ENCODE results near the gene KRT31.
"Not testable (repeated sequence)": the region's sequence is repeated elsewhere in the genome, so short reads cannot be mapped to it uniquely, and the experiment has no call there.

Gene KRT31

DNA sequence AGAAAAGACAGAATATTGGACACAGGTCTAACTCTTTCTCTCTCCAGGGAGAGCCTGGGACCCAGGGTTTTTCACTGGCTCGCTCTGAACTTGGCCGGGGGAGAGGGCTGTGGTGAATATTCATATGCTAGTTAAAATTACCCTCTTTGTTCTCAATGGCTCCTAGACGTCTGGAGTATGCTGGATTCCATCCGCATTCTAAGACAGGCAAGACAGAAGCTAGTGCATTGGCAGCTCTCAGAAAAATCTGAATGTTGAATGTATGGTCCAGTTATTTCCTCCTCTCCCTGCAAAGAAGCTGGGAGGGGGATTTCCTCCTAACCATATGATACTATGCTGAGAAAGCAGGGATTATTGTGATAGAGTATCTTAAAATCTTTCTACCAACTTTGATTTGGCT is 9.7 kb downstream of the KRT31 start (continued):
- no peak for TF ChIP-seq ZNF341 (tag by site-specific recombination; IDR thresholded peaks at IDR 0.05; ENCODE audit: low read depth)

DNA sequence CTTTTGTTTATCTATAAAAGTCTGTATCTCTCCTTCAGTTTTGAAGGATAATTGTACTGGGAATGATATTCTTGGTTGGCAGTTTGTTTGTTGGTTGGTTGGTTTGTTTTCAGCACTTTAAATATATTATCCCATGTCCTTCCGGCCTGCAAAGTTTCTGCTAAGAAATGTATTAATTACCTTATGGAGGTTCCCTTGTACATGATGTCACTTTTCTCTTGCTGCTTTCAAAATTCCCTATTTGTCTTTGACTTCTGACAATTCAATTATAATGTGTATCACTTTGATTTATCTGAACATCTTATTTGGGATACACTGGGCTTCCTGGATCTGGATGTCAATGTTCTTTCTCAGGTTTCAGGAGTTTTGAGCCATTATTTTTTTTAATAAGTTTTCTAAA is 11.2 kb downstream of the KRT31 start:
- ChIA-PET POLR2A (no interaction called here), CTCF (interaction anchor here (1.9 kb wide), 1 partner anchor 163 kb away, joined by 3 read pairs; no protein-coding TSS in a partner anchor)
- H3K4me1 ChIP-seq (ENCODE audit: control insufficient read depth, insufficient read depth, low read length) = peaks cover 2% of the 10 kb centered on the region; the same call in 1 of the 2 replicates
- TF ChIP-seq ZNF324 (tag by site-specific recombination; IDR thresholded peaks at IDR 0.05) = no peak
- TF ChIP-seq ZNF791 (tag by site-specific recombination; IDR thresholded peaks at IDR 0.05) = peak; percentile 95
- TF ChIP-seq ZNF391 (tag by site-specific recombination; IDR thresholded peaks at IDR 0.05; ENCODE audit: borderline replicate concordance, low read depth) = no peak
- TF ChIP-seq SETDB1 (IDR thresholded peaks at IDR 0.05; ENCODE audit: insufficient read length, low read length) = peak; percentile 92
- no peak for TF ChIP-seq EGR2 (tag by site-specific recombination; IDR thresholded peaks at IDR 0.05; ENCODE audit: low read depth)
- TF ChIP-seq TRIM28 (IDR thresholded peaks at IDR 0.05; ENCODE audit: borderline replicate concordance, low read length) = peak; percentile 17; the same call in 1 of the 2 replicates
- TF ChIP-seq ZNF416 (tag by site-specific recombination; IDR thresholded peaks at IDR 0.05) = no peak
- TF ChIP-seq ZNF292 (tag by site-specific recombination; IDR thresholded peaks at IDR 0.05; ENCODE audit: borderline replicate concordance, low read depth) = no peak
- no peaks in the 10 kb centered on the region for H3K36me3 ChIP-seq (ENCODE audit: control insufficient read depth in 2 of 2, insufficient read depth in 1 of 2, low read length in 2 of 2)
- no peak overlapping the region for H3K27ac ChIP-seq (ENCODE audit: extremely low read depth, low read depth, low read length)
- H3K9me3 ChIP-seq (ENCODE audit: control insufficient read depth, insufficient read depth, low read depth, low read length) = no peaks in the 10 kb centered on the region
- H3K4me3 ChIP-seq (ENCODE audit: low read depth, low read length) = no peak overlapping the region

DNA sequence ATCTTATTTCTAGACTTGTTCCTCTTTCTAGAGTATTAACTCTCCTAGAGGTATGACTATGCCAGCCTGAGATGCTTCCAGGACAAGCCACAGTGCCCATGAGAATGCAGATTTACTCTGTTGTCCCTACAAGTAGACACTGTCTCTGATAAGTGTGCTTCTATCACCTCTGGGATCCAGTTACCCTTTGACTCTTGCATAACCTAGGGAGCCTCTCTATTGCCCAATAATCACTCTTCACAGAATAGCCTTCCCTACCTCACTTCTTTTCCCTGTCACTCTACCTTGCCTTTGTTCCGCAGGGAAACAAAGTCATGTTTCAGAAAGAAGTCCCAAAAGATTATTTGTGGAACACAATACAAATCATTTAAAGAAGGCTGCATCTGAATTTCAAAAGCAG is 13.7 kb downstream of the KRT31 start:
- no peak for TF ChIP-seq MYNN (tag by site-specific recombination; IDR thresholded peaks at IDR 0.05; ENCODE audit: borderline replicate concordance)
- TF ChIP-seq GLI2 (tag by site-specific recombination; IDR thresholded peaks at IDR 0.05; ENCODE audit: borderline replicate concordance, low read depth) = no peak
- TF ChIP-seq EGR2 (tag by site-specific recombination; IDR thresholded peaks at IDR 0.05; ENCODE audit: low read depth) = no peak
- TF ChIP-seq, protein P1, sequence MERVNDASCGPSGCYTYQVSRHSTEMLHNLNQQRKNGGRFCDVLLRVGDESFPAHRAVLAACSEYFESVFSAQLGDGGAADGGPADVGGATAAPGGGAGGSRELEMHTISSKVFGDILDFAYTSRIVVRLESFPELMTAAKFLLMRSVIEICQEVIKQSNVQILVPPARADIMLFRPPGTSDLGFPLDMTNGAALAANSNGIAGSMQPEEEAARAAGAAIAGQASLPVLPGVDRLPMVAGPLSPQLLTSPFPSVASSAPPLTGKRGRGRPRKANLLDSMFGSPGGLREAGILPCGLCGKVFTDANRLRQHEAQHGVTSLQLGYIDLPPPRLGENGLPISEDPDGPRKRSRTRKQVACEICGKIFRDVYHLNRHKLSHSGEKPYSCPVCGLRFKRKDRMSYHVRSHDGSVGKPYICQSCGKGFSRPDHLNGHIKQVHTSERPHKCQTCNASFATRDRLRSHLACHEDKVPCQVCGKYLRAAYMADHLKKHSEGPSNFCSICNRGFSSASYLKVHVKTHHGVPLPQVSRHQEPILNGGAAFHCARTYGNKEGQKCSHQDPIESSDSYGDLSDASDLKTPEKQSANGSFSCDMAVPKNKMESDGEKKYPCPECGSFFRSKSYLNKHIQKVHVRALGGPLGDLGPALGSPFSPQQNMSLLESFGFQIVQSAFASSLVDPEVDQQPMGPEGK (tag by site-specific recombination; IDR thresholded peaks at IDR 0.05) = no peak
- no peak for TF ChIP-seq YY1 (tag by site-specific recombination; IDR thresholded peaks at IDR 0.05)
- TF ChIP-seq ZNF157 (tag by site-specific recombination; IDR thresholded peaks at IDR 0.05) = no peak
- CTCF ChIA-PET = interaction anchor here (0.9 kb wide), 1 partner anchor 151 kb away, joined by 5 read pairs; no protein-coding TSS in a partner anchor
- Histone ChIP-seq H3K27ac (ENCODE audit: extremely low read depth, low read depth, low read length) (no peak overlapping the region), H3K9me3 (ENCODE audit: control insufficient read depth, insufficient read depth, low read depth, low read length) (no peaks in the 10 kb centered on the region), H3K4me3 (ENCODE audit: low read depth, low read length) (no peak overlapping the region), H3K4me1 (ENCODE audit: control insufficient read depth, insufficient read depth, low read length) (no peaks in the 10 kb centered on the region), H3K36me3 (ENCODE audit: control insufficient read depth in 2 of 2, insufficient read depth in 1 of 2, low read length in 2 of 2) (no peaks in the 10 kb centered on the region)
- POLR2A ChIA-PET = no interaction called here

DNA sequence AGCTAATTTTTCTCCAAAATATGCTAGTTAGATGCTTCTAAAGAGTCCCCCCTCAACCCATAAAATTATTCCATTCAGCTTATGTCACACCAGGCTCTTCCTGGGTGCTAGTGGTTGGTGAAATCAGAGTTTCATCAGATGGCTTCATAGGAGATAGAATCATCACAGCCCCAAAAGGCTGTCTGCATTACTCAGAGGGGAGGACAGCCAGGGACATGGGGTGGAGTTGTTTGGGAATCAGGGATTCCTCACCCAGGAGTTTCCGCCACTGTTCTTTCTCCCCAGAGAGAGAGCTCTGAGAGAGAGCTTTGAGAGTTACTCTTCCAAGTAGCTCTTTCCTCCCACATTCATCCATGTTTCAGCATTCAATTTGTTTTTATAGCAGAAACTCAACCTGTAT is 15.0 kb downstream of the KRT31 start:
- ChIA-PET CTCF (interaction anchor here (0.7 to 1.4 kb wide), 2 partner anchors 285 to 580 kb away, joined by 3 read pairs; no protein-coding TSS in a partner anchor), POLR2A (interaction anchor here (0.7 kb wide), 1 partner anchor 649 kb away, joined by 5 read pairs; no protein-coding TSS in a partner anchor)
- Histone ChIP-seq H3K4me1 (ENCODE audit: control insufficient read depth, insufficient read depth, low read length) (no peaks in the 10 kb centered on the region), H3K36me3 (ENCODE audit: control insufficient read depth in 2 of 2, insufficient read depth in 1 of 2, low read length in 2 of 2) (no peaks in the 10 kb centered on the region), H3K27ac (ENCODE audit: extremely low read depth, low read depth, low read length) (no peak overlapping the region), H3K4me3 (ENCODE audit: low read depth, low read length) (no peak overlapping the region), H3K9me3 (ENCODE audit: control insufficient read depth, insufficient read depth, low read depth, low read length) (no peaks in the 10 kb centered on the region)
- TF ChIP-seq ZNF138 (tag by site-specific recombination; IDR thresholded peaks at IDR 0.05; ENCODE audit: borderline replicate concordance) (no peak), MYNN (tag by site-specific recombination; IDR thresholded peaks at IDR 0.05; ENCODE audit: borderline replicate concordance) (no peak), RBAK (tag by site-specific recombination; IDR thresholded peaks at IDR 0.05) (no peak), ZNF335 (tag by site-specific recombination; conservative IDR thresholded peaks at IDR 0.05) (no peak), OSR2 (tag by site-specific recombination; IDR thresholded peaks at IDR 0.05) (no peak), ZNF549 (tag by site-specific recombination; IDR thresholded peaks at IDR 0.05) (no peak), ZNF843 (tag by site-specific recombination; IDR thresholded peaks at IDR 0.05) (no peak)
- TF ChIP-seq, protein P2, sequence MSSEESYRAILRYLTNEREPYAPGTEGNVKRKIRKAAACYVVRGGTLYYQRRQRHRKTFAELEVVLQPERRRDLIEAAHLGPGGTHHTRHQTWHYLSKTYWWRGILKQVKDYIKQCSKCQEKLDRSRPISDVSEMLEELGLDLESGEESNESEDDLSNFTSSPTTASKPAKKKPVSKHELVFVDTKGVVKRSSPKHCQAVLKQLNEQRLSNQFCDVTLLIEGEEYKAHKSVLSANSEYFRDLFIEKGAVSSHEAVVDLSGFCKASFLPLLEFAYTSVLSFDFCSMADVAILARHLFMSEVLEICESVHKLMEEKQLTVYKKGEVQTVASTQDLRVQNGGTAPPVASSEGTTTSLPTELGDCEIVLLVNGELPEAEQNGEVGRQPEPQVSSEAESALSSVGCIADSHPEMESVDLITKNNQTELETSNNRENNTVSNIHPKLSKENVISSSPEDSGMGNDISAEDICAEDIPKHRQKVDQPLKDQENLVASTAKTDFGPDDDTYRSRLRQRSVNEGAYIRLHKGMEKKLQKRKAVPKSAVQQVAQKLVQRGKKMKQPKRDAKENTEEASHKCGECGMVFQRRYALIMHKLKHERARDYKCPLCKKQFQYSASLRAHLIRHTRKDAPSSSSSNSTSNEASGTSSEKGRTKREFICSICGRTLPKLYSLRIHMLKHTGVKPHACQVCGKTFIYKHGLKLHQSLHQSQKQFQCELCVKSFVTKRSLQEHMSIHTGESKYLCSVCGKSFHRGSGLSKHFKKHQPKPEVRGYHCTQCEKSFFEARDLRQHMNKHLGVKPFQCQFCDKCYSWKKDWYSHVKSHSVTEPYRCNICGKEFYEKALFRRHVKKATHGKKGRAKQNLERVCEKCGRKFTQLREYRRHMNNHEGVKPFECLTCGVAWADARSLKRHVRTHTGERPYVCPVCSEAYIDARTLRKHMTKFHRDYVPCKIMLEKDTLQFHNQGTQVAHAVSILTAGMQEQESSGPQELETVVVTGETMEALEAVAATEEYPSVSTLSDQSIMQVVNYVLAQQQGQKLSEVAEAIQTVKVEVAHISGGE (tag by site-specific recombination; conservative IDR thresholded peaks at IDR 0.05; ENCODE audit: low read depth) = no peak

DNA sequence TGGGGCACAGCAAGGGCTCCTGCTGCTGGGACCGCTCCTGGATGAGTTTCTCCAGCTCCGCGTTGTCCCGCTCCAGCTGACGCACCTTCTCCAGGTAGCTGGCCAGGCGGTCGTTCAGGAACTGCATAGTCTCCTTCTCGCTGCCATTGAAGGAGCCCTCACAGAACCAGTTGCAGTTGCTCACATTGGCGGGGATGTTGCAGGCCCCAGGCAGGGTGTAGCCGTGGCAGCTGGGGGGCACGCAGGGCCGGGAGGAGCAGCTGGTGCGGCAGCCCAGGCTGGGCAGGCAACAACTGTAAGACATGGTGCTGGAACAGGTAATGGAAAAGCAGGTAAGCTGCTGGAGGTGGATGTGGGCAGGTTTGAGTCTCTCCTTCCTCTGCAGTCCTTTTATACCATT is 15.5 kb downstream of the KRT31 start, which contains the start of gene KRT34:
Gene KRT34, minus strand, starts transcription at position 364 of the 400 bp plus-strand sequence. Its CDS starts 60 bp downstream, at position 304.
- not testable (repeated sequence) for H3K36me3 ChIP-seq (ENCODE audit: control insufficient read depth in 2 of 2, insufficient read depth in 1 of 2, low read length in 2 of 2); H3K27ac ChIP-seq (ENCODE audit: extremely low read depth, low read depth, low read length); H3K4me3 ChIP-seq (ENCODE audit: low read depth, low read length); H3K9me3 ChIP-seq (ENCODE audit: control insufficient read depth, insufficient read depth, low read depth, low read length); H3K4me1 ChIP-seq (ENCODE audit: control insufficient read depth, insufficient read depth, low read length)
- CTCF ChIA-PET = interaction anchor here (0.7 to 1.4 kb wide), 3 partner anchors 120 to 579 kb away, joined by 3 to 4 read pairs (median 3); no protein-coding TSS in a partner anchor
- POLR2A ChIA-PET = interaction anchor here (0.7 kb wide), 1 partner anchor 649 kb away, joined by 5 read pairs; no protein-coding TSS in a partner anchor

Data from HEK293 (cell line).